ENCODE data around the gene MACIR. TPM values are rescaled to one million over a fixed set of nuclear protein-coding genes. Genes with fewer than 3 reads are reported as not detected.

MACIR gene
- total RNA-seq, 1 donor from 2014 or later, result 10.5 TPM

- DNase-seq, result no peak
Measured at GRCh38 chr5:103293099-103293498, 34.5 kb downstream of the MACIR start.

DNA sequence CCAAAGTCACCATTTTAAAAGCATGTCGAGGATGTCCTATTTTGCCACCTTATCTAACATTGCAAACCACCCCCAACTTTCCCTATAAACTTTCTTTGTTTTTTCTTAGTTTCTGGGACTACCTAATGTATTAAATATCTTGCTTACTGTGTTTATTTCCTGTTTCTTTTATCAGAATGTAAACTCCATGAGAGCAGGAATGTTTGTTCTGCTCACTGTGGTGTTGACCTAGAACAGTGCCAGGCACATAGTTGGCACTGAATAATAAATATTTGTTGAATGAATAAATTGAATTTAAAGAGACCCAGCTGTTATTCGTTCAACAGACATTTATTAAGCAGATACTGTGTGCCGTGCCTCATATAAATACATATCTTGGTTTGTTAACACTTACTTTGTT is 35.2 kb downstream of the MACIR start:
- no peak for DNase-seq

GRCh38 chr5:103294906-103295305 is 36.3 kb downstream of the MACIR start:
- no peak for DNase-seq

- DNase-seq, result no peak
Measured at GRCh38 chr5:103295424-103295823, 36.9 kb downstream of the MACIR start.

- DNase-seq, result no peak
Measured at GRCh38 chr5:103295871-103296270, 37.3 kb downstream of the MACIR start.

GRCh38 chr5:103298117-103298516 is 39.6 kb downstream of the MACIR start:
- DNase-seq, result no peak

- no peak for DNase-seq
Measured at GRCh38 chr5:103298607-103299188, 40.1 kb downstream of the MACIR start.

GRCh38 chr5:103305809-103306208 is 47.2 kb downstream of the MACIR start:
- DNase-seq, result no peak

DNA sequence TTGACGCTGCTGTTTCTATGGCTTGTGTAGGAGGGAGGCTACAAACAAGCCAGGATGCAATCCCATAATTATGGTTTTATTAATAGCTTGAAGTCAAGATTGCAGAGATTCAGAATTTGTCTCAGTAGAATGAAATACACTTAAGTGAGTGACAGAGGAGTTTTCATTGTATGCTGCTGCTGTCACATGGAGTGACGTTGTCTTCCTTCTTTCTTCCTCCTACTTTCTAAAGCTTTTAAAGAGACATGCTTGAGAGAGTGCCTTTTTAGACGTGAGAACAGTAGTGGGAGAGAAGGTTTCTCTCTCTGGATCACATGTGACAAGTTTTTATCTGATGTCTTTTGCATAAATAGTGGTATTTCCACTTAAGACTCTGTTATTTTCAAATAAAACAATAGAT is 48.9 kb downstream of the MACIR start:
- no peak for DNase-seq

DNA sequence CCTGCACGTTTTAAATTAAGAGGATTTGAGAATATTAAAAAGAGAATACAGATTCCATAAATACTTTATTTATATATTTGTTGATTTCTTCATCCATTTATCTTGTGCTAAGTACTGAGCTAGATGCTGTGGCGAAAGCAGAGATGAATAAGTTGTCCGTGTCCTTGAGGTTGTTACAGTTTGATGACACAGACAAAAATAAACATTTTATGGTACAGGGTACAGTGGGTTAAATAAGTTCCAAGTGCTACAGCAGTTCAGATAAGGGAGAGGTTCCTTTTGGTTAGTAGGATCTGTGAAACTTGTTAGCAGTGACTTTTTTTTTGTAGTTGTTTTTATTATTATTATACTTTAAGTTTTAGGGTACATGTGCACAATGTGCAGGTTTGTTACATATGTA is 50.2 kb downstream of the MACIR start:
- DNase-seq, result no peak

DNA sequence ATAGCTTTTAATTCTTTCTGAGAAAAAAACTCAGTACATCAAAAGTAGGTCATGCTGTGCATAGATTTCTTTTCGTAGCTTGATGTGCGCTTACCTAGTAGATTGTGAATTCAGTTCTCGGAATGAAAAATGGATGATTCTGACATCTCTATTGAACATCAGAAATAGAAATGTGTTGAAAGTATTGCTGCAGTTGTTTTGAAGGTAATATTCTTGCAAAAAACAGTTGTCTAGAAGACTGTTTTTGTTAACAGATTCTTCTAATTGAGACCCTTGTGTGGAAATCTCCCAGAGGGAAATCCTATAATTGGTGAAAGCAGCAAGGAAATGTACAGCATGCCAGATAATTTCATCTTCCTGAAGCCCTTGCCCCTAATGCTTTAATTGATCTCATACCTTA is 54.5 kb downstream of the MACIR start:
- DNase-seq, result no peak

DNA sequence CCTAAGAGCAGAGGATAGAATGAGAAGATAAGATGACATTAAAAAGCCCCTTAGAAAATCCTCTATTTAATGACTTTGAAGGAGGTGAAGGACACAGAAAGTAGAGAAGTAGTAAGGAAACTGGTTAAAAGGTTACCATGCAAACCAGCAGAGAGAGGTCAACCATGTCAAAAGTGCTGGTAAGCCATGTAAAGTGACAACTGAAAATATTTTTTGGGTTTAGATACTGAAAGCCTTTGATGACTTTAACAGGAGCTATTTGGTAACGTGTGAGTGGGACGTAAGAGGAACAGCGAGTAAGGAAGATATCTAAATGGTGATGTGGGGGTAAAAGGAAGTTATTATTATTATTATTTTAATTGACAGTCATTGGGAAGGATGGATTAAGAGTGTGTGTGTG is 56.9 kb downstream of the MACIR start:
- DNase-seq, result no peak

DNA sequence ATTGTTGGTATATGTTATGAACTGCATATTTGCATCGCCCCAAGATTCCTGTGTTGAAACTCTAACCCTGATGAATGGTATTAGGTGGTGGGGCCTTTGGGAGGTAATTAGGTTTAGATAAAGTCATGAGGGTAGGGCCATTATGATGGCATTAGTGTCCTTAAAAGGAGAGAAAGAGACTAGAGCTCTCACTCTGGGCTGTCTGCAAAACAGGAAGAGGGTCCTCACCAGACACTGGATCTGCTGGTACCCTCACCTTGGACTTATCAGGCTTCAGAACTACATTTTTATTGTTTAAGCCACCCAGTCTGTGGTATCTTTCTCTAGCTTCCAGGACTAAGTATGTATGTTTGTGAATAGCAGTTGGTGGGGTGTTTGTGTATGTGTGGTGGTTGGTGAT is 68.9 kb downstream of the MACIR start:
- no peak for DNase-seq

DNA sequence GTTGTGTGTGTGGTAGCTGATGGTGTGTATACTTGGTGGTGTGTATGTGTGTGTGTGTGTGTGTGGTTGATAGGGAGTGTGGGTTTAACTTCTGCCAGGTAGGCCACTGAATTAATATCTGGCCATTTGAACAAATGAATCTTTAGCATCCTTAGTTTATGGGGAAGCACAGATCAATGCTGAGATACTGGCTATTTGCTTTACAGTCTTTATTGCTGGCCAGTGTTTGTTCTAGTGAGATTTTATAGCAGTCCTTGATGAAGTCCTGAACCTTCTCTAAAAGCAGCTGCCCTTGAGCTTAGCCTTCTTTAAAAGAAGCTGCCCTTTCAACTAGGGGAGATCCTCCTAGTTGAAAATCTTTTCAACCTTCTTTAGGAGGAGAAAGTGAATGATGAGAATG is 69.3 kb downstream of the MACIR start:
- DNase-seq, result no peak

Other genes starting within 250 kb of the MACIR start
- 25.0 TPM for gene GIN1, start 138.6 kb upstream of the MACIR start, total RNA-seq
- gene PPIP5K2, start 138.5 kb upstream of the MACIR start, total RNA-seq, result 47.8 TPM